H1 (cell line): ENCODE results near the gene CNPY3. TPM values are rescaled to one million over a fixed set of nuclear protein-coding genes. Genes with fewer than 3 reads are reported as not detected.

ENCODE experiments used
- CTCF ChIA-PET: fragments of 300-600 bp; sonication (Branson Sonifier 250); formaldehyde crosslinking; loops from one replicate; lab custom pipeline; 2021; ENCODE audit not compliant: partially characterized antibody; lab: Charles Lee
- POLR2A ChIA-PET: fragments of 300-600 bp; sonication (Branson Sonifier 250); formaldehyde crosslinking; loops from one replicate; lab custom pipeline; 2021; ENCODE audit warnings: inconsistent platforms; ENCODE audit not compliant: partially characterized antibody; lab: Charles Lee
- DNase-seq, 2 experiments: peaks; one replicate each; pipeline versions ENCODE4 v3.0.0 to v3.0.0-alpha.2; 2010 to 2022; ENCODE audit warnings: low spot score in 2 of 2, low read depth in 1 of 2, mixed read lengths in 1 of 2
- FAIRE-seq: peaks from 2 replicates; lab custom pipeline; 2011; peaks lifted over from hg19 to GRCh38; lab: Jason Lieb, UNC
- H2AFZ ChIP-seq: 2 replicates; pipeline ENCODE4 v1.8.1; 2012; ENCODE audit warnings: low read length, inconsistent platforms
- H2AK5ac ChIP-seq: 2 replicates; pipeline ENCODE4 v1.6.1; 2013; ENCODE audit warnings: low read depth, low read length
- H2BK120ac ChIP-seq: replicated peaks from 2 replicates; pipeline ENCODE3; 2013; ENCODE audit warnings: low read depth, low read length, inconsistent platforms
- H2BK12ac ChIP-seq: 2 replicates; pipeline ENCODE4 v1.6.1; 2013; ENCODE audit warnings: low read depth, low read length
- H2BK15ac ChIP-seq: 2 replicates; pipeline ENCODE4 v1.6.1; 2013; ENCODE audit warnings: low read length
- H2BK20ac ChIP-seq: 2 replicates; pipeline ENCODE4 v1.6.1; 2013; ENCODE audit warnings: low read length
- H2BK5ac ChIP-seq: 2 replicates; pipeline ENCODE4 v1.6.1; 2013; ENCODE audit warnings: low read depth, low read length
- H3K14ac ChIP-seq: 2 replicates; pipeline ENCODE4 v1.6.1; 2013; ENCODE audit warnings: inconsistent platforms; ENCODE audit not compliant: insufficient read length
- H3K18ac ChIP-seq: 2 replicates; pipeline ENCODE4 v1.6.1; 2013; ENCODE audit warnings: low read length; ENCODE audit errors: extremely low read depth
- H3K23ac ChIP-seq: 2 replicates; pipeline ENCODE4 v1.6.1; 2013; ENCODE audit warnings: inconsistent platforms; ENCODE audit not compliant: insufficient read length
- H3K23me2 ChIP-seq: 2 replicates; pipeline ENCODE4 v1.6.1; 2013; ENCODE audit warnings: low read depth, low read length
- H3K27ac ChIP-seq: 2 replicates; pipeline ENCODE4 v1.6.1; 2011; ENCODE audit warnings: low read depth, low read length, inconsistent platforms
- H3K27me3 ChIP-seq, 4 experiments: replicated peaks in 1 of 4; 1 replicate in 1 of 4; 2 replicates in 3 of 4; pipeline versions ENCODE4 v1.6.1 to v1.8.1; 2011 to 2013; ENCODE audit warnings: low read length in 3 of 4, mild to moderate bottlenecking in 3 of 4, inconsistent platforms in 2 of 4, mixed read lengths in 2 of 4, moderate library complexity in 1 of 4; ENCODE audit not compliant: control insufficient read depth in 3 of 4, insufficient read depth in 3 of 4; ENCODE audit errors: extremely low read depth in 1 of 4
- H3K36me3 ChIP-seq, 4 experiments: 2 replicates each; pipeline versions ENCODE4 v1.6.1 to v1.8.1; 2011 to 2013; ENCODE audit warnings: mild to moderate bottlenecking in 4 of 4, low read length in 3 of 4, moderate library complexity in 2 of 4, control low read depth in 1 of 4, inconsistent platforms in 1 of 4; ENCODE audit not compliant: insufficient read depth in 4 of 4, control insufficient read depth in 2 of 4
- H3K4ac ChIP-seq: replicated peaks from 2 replicates; pipeline ENCODE3; 2013; ENCODE audit warnings: low read length, low read depth, mixed read lengths, inconsistent platforms; ENCODE audit not compliant: insufficient read length
- H3K4me1 ChIP-seq, 4 experiments: replicated peaks in 1 of 4; 1 replicate in 1 of 4; 2 replicates in 3 of 4; pipeline versions ENCODE4 v1.6.1 to v1.8.1; 2011 to 2013; ENCODE audit warnings: low read length in 3 of 4, inconsistent platforms in 2 of 4, mixed read lengths in 1 of 4; ENCODE audit not compliant: insufficient read depth in 4 of 4, control insufficient read depth in 3 of 4
- H3K4me2 ChIP-seq, 2 experiments: 2 replicates each; pipeline versions ENCODE4 v1.6.1 to v1.8.1; 2011 to 2013; ENCODE audit warnings: low read depth in 2 of 2, low read length in 2 of 2, control low read depth in 1 of 2, inconsistent platforms in 1 of 2, mild to moderate bottlenecking in 1 of 2; ENCODE audit not compliant: insufficient read depth in 1 of 2
- H3K4me3 ChIP-seq, 4 experiments: fragments of 200-600, 300-600 bp in 1 of 4; sonication (generic), shearing (Covaris generic), sonication (Bioruptor Twin) in 1 of 4; 2 replicates each; pipeline versions ENCODE4 v1.5.1 to v1.8.1; 2011 to 2016; ENCODE audit warnings: low read length in 4 of 4, low read depth in 3 of 4, control low read depth in 2 of 4, inconsistent platforms in 2 of 4, mild to moderate bottlenecking in 2 of 4, mixed read lengths in 1 of 4, moderate library complexity in 1 of 4; ENCODE audit not compliant: insufficient read depth in 2 of 4; ENCODE audit errors: extremely low read depth in 1 of 4
- H3K56ac ChIP-seq: replicated peaks from 2 replicates; pipeline ENCODE3; 2013; ENCODE audit warnings: low read depth, mild to moderate bottlenecking, mixed read lengths, low read length, inconsistent platforms; ENCODE audit not compliant: insufficient read length
- H3K79me1 ChIP-seq: 2 replicates; pipeline ENCODE4 v1.6.1; 2013; ENCODE audit warnings: low read depth, low read length, control low read depth
- H3K79me2 ChIP-seq, 2 experiments: 2 replicates each; pipeline versions ENCODE4 v1.6.1 to v1.8.1; 2012 to 2013; ENCODE audit warnings: low read length in 2 of 2, mild to moderate bottlenecking in 2 of 2, inconsistent platforms in 1 of 2; ENCODE audit not compliant: insufficient read depth in 2 of 2, control insufficient read depth in 1 of 2
- H3K9ac ChIP-seq, 4 experiments: replicated peaks in 1 of 4; 1 replicate in 1 of 4; 2 replicates in 3 of 4; pipeline versions ENCODE4 v1.6.1 to v1.8.1; 2011 to 2013; ENCODE audit warnings: low read depth in 3 of 4, low read length in 3 of 4, control low read depth in 2 of 4, mild to moderate bottlenecking in 2 of 4, moderate library complexity in 2 of 4, inconsistent platforms in 1 of 4; ENCODE audit errors: extremely low read depth in 1 of 4
- H3K9me3 ChIP-seq, 2 experiments: 2 replicates each; pipeline versions ENCODE4 v1.6.1 to v1.8.1; 2012 to 2013; ENCODE audit warnings: mild to moderate bottlenecking in 2 of 2, moderate library complexity in 2 of 2, control low read depth in 1 of 2, inconsistent platforms in 1 of 2, low read depth in 1 of 2, low read length in 1 of 2, mixed read lengths in 1 of 2; ENCODE audit not compliant: insufficient read depth in 2 of 2
- H4K20me1 ChIP-seq, 2 experiments: replicated peaks in 1 of 2; 2 replicates each; pipeline versions ENCODE3 to v1.8.1; 2011 to 2013; ENCODE audit warnings: inconsistent platforms in 2 of 2, low read length in 2 of 2, mild to moderate bottlenecking in 1 of 2; ENCODE audit not compliant: insufficient read depth in 2 of 2, control insufficient read depth in 1 of 2
- H4K5ac ChIP-seq: 2 replicates; pipeline ENCODE4 v1.6.1; 2013; ENCODE audit warnings: low read length, low read depth, mixed read lengths, inconsistent platforms; ENCODE audit not compliant: insufficient read length
- H4K8ac ChIP-seq: 2 replicates; pipeline ENCODE4 v1.8.0; 2013; ENCODE audit warnings: mild to moderate bottlenecking, moderate library complexity, low read length, inconsistent platforms; ENCODE audit not compliant: insufficient read depth; ENCODE audit errors: extremely low read depth
- H4K91ac ChIP-seq: replicated peaks from 2 replicates; pipeline ENCODE3; 2013; ENCODE audit warnings: low read length, mixed read lengths, inconsistent platforms; ENCODE audit not compliant: insufficient read length
- CBX5 ChIP-seq: fragments of 300-800, 300-1000 bp; sonication (generic); IDR thresholded peaks from 2 replicates; pipeline ENCODE4 v1.7.1; 2016; ENCODE audit warnings: antibody characterized with exemption, low read length, low read depth
- CBX8 ChIP-seq: fragments of 300-800, 300-1000 bp; sonication (generic); IDR thresholded peaks from 2 replicates; pipeline ENCODE4 v1.7.1; 2016; ENCODE audit warnings: low read depth, low read length, borderline replicate concordance
- EZH2 ChIP-seq: fragments of 200-600 bp; sonication (generic); IDR thresholded peaks from 2 replicates; pipeline ENCODE4 v1.7.1; 2012; ENCODE audit warnings: low read depth, mild to moderate bottlenecking, moderate library complexity, low read length, inconsistent platforms; ENCODE audit not compliant: severe bottlenecking
- KDM5A ChIP-seq: fragments of 200-600 bp; IDR thresholded peaks from 2 replicates; pipeline ENCODE4 v1.7.1; 2012; ENCODE audit warnings: mild to moderate bottlenecking, low read length, inconsistent platforms, mixed read lengths
- RBBP5 ChIP-seq: IDR thresholded peaks from 2 replicates; pipeline ENCODE4 v1.7.1; 2012; ENCODE audit warnings: low read depth, mild to moderate bottlenecking, inconsistent platforms, low read length, moderate library complexity, borderline replicate concordance
- RNF2 ChIP-seq: fragments of 200-900, 300-1000 bp; sonication (generic); IDR thresholded peaks from 2 replicates; pipeline ENCODE4 v1.7.1; 2016; ENCODE audit warnings: borderline replicate concordance, low read depth, mild to moderate bottlenecking, antibody characterized with exemption, low read length; ENCODE audit not compliant: poor library complexity, severe bottlenecking; ENCODE audit errors: missing control alignments
- TEAD4 ChIP-seq: IDR thresholded peaks from 2 replicates; pipeline ENCODE4 v1.6.1; 2012; ENCODE audit warnings: low read depth, low read length, inconsistent platforms, mixed read lengths
- WGBS, 2 experiments: shearing (Covaris generic) in 1 of 2; methylation state at CpG; one replicate each; pipeline versions ENCODE4 v1.1.6 to v1.1.7; 2013 to 2015; ENCODE audit warnings: low lambda C conversion rate in 2 of 2, mixed read lengths in 2 of 2, inconsistent platforms in 1 of 2, low coverage in 1 of 2, missing lambda C conversion rate in 1 of 2; ENCODE audit not compliant: insufficient replicate concordance in 2 of 2, insufficient coverage in 1 of 2, insufficient read length in 1 of 2; ENCODE audit errors: extremely low coverage in 1 of 2, missing lambda C conversion rate in 1 of 2; 5-methylcytosine and 5-hydroxymethylcytosine counted together
- polyA plus RNA-seq, 7 experiments: library from polyadenylated mRNA; depleted of rRNA in 3 of 7; stranded (reverse) in 5 of 7; unstranded in 2 of 7; fragments of >200 nt in 5 of 7; fragments of 200-250 nt in 2 of 7; gene quantifications; 1 replicate in 5 of 7; 2 replicates in 1 of 7; 4 replicates in 1 of 7; pipeline versions ENCODE4 v1.2.1 to v1.2.3, GENCODE V29; 2011 to 2013; ENCODE audit warnings: missing spikeins in 2 of 7, mixed read lengths in 2 of 7
- total RNA-seq: library from RNA; stranded (reverse); fragmentation: NEBNext Ultra II Directional; extraction: Animal tissue kit (Norgen Biotek cat#: 25700); gene quantifications from 2 replicates; pipeline ENCODE4 v1.2.1, GENCODE V29; 2021
- TF ChIP-seq, protein P1 (sequence below): IDR thresholded peaks from 2 replicates; pipeline ENCODE4 v1.6.1; 2012; ENCODE audit warnings: inconsistent platforms
- TF ChIP-seq, protein P2 (sequence below): IDR thresholded peaks from 2 replicates; pipeline ENCODE4 v1.6.1; 2012; ENCODE audit warnings: low read length, inconsistent platforms

The CNPY3 gene
- total and polyA plus RNA-seq, 2 of the 8 experiments (the other 6 are each of a cell fraction or from before 2014, with no cell fraction given) = 49.6 to 64.5 TPM

DNA sequence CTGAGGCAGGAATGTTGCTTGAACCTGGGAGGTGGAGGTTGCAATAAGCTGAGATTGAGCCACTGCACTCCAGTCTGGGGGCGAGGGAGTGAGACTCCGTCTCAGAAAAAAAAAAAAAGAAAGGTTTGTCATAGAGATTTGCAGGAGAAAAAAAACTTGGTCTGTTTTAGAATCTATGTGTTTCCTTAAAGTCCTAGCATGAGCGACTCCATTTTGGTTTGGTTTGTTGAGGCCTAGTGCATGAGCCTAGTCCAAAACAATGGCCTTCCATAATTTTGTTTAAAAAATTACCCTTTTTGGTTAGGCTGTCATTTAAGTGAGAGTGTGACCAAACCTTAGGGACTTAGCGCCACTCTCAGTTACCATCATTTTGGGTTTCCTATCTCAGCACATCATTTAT, 23.1 kb downstream of the CNPY3 start:
- no peaks in the 10 kb centered on the region for H3K4me1 ChIP-seq
- H3K36me3 ChIP-seq = no peaks in the 10 kb centered on the region
- H2BK15ac ChIP-seq = no peak overlapping the region
- no peaks in the 10 kb centered on the region for H4K20me1 ChIP-seq
- no peak overlapping the region for H3K27ac ChIP-seq
- no peak overlapping the region for H3K4me3 ChIP-seq
- H3K23me2 ChIP-seq = no peaks in the 10 kb centered on the region
- CTCF ChIA-PET = interaction anchor here (0.6 to 1.8 kb wide), 4 partner anchors 8 to 1387 kb away, joined by 3 to 6 read pairs (median 3); partner anchors contain the start of gene GNMT
- POLR2A ChIA-PET = interaction anchor here (0.6 to 1.7 kb wide), 5 partner anchors 8 to 27 kb away, joined by 3 to 4 read pairs (median 4); partner anchors contain the start of genes CNPY3, GNMT and PEX6
- H3K27me3 ChIP-seq = no peaks in the 10 kb centered on the region
- no peak for TF ChIP-seq CBX5
- TF ChIP-seq CBX8 = no peak
- TF ChIP-seq, protein P1, sequence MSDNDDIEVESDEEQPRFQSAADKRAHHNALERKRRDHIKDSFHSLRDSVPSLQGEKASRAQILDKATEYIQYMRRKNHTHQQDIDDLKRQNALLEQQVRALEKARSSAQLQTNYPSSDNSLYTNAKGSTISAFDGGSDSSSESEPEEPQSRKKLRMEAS = no peak
- TF ChIP-seq KDM5A = no peak
- TF ChIP-seq RBBP5 = no peak
- TF ChIP-seq EZH2 = no peak
- TF ChIP-seq RNF2 = no peak
- TF ChIP-seq TEAD4 = no peak
- TF ChIP-seq, protein P2, sequence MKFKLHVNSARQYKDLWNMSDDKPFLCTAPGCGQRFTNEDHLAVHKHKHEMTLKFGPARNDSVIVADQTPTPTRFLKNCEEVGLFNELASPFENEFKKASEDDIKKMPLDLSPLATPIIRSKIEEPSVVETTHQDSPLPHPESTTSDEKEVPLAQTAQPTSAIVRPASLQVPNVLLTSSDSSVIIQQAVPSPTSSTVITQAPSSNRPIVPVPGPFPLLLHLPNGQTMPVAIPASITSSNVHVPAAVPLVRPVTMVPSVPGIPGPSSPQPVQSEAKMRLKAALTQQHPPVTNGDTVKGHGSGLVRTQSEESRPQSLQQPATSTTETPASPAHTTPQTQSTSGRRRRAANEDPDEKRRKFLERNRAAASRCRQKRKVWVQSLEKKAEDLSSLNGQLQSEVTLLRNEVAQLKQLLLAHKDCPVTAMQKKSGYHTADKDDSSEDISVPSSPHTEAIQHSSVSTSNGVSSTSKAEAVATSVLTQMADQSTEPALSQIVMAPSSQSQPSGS = no peak
- TF ChIP-seq, all 59 proteins: peak for 0
- WGBS, 2 experiments = 94% methylated on average over 4 of the region's 4 CpGs; no CpG with 5 or more reads in 1 of the 2 experiments
- no peak overlapping the region for H2AK5ac ChIP-seq
- H3K9me3 ChIP-seq = no peaks in the 10 kb centered on the region
- DNase-seq = no peak
- H3K56ac ChIP-seq = no peak overlapping the region
- no peak overlapping the region for H3K4me2 ChIP-seq
- FAIRE-seq = no peak
- no peak overlapping the region for H2BK20ac ChIP-seq
- no peak overlapping the region for H2BK12ac ChIP-seq
- no peak overlapping the region for H3K9ac ChIP-seq
- no peak overlapping the region for H3K23ac ChIP-seq
- H4K91ac ChIP-seq = no peak overlapping the region
- H3K18ac ChIP-seq = no peak overlapping the region
- no peaks in the 10 kb centered on the region for H3K79me2 ChIP-seq
- no peak overlapping the region for H3K4ac ChIP-seq
- H3K79me1 ChIP-seq = no peaks in the 10 kb centered on the region
- H2BK5ac ChIP-seq = no peak overlapping the region
- no peak overlapping the region for H3K14ac ChIP-seq
- no peak overlapping the region for H2BK120ac ChIP-seq
- H2AFZ ChIP-seq = no peak overlapping the region
- H4K8ac ChIP-seq = no peak overlapping the region
- H4K5ac ChIP-seq = no peak overlapping the region
